Measurements from ENCODE around the gene RPL6. TPM values are rescaled to one million over a fixed set of nuclear protein-coding genes. Genes with fewer than 3 reads are reported as not detected.
A peak's percentile ranks its signal among the peaks of the same experiment; 100 is the strongest.

Gene RPL6
- total and polyA plus RNA-seq, 5 experiments from 2014 or later, result 646 to 1,523 (median 758) TPM

- POLR2A ChIA-PET, result no interaction called here
- Mint-ChIP-seq H3K9me3 (no peaks in the 10 kb centered on the region), H3K27ac (no peak overlapping the region), H3K4me1 (peaks cover 7 to 23% (median 16%) of the 10 kb centered on the region in 4 donors), H3K36me3 (peaks cover 0 to 2% (median 0%) of the 10 kb centered on the region in 3 donors), H3K4me3 (no peak overlapping the region), H3K27me3 (no peaks in the 10 kb centered on the region)
- DNase-seq (no peak), ATAC-seq (no peak)
These were observed 41.4 kb downstream of the RPL6 start for GRCh38 chr12:112367965-112368364.

GRCh38 chr12:112362310-112362709 is 47.1 kb downstream of the RPL6 start:
- Mint-ChIP-seq H3K27me3 (no peaks in the 10 kb centered on the region), H3K36me3 (no peaks in the 10 kb centered on the region), H3K4me3 (no peak overlapping the region), H3K9me3 (no peaks in the 10 kb centered on the region), H3K27ac (no peak overlapping the region), H3K4me1 (peaks cover 3 to 16% (median 14%) of the 10 kb centered on the region in 4 donors)
- POLR2A ChIA-PET, result no interaction called here
- ATAC-seq (no peak), DNase-seq (no peak)

DNA sequence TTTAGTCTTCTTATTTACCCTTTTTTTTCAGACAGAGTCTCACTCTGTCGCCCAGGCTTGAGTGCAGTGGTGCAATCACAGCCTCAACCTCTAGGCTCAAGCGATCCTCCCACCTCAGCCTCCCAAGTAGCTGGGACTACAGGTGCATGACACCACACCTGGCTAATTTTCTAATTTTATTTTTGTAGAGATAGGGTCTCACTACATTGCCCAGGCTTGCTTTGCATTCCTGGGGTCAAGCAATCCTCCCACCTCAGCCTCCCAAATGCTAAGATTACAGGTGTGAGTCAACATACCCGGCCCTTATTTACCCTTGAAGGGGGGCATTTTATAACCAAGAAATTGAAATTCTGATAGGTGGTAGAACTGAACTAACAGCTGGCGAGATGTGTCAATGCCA is 48.1 kb downstream of the RPL6 start:
- H3K9me3 Mint-ChIP-seq, result no peaks in the 10 kb centered on the region
- H3K4me3 Mint-ChIP-seq, result no peak overlapping the region
- H3K27ac Mint-ChIP-seq, result no peak overlapping the region
- no peaks in the 10 kb centered on the region for H3K36me3 Mint-ChIP-seq
- POLR2A ChIA-PET, result no interaction called here
- DNase-seq (no peak), ATAC-seq (no peak)
- peaks cover 4 to 23% (median 20%) of the 10 kb centered on the region in 4 donors for H3K4me1 Mint-ChIP-seq
- H3K27me3 Mint-ChIP-seq, result no peaks in the 10 kb centered on the region

GRCh38 chr12:112359290-112359689 is 50.1 kb downstream of the RPL6 start:
- DNase-seq (no peak), ATAC-seq (no peak)
- Mint-ChIP-seq H3K4me3 (no peak overlapping the region), H3K9me3 (no peaks in the 10 kb centered on the region), H3K4me1 (peaks cover 7 to 32% (median 27%) of the 10 kb centered on the region in 4 donors), H3K27ac (no peak overlapping the region), H3K27me3 (no peaks in the 10 kb centered on the region), H3K36me3 (peaks cover 0 to 1% (median 0%) of the 10 kb centered on the region in 3 donors)
- POLR2A ChIA-PET, result no interaction called here

DNA sequence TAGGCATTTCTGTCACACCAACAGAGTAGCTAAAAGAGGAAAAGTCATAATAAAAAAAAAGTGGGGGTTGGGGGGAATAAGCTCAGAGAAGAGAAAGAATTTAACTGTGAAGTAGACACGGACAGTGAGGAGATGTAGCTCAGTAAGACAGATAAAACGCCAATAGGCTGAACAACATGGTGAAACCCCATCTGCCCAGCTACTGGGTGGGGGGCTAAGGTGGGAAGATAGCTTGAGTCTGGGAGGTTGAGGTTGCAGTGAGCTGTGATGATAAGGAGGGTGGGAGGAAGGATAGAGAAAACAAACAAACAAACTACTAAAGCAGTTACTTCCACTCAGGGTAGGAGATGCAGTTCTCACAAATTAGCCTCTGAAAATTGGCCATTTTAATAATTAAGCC is 52.2 kb downstream of the RPL6 start:
- POLR2A ChIA-PET, result no interaction called here
- Mint-ChIP-seq H3K36me3 (peaks cover 0 to 1% (median 0%) of the 10 kb centered on the region in 3 donors), H3K4me3 (no peak overlapping the region), H3K27me3 (no peaks in the 10 kb centered on the region), H3K9me3 (no peaks in the 10 kb centered on the region), H3K4me1 (peaks cover 8 to 45% (median 37%) of the 10 kb centered on the region in 4 donors), H3K27ac (peak overlapping the region in 2 of 10 donors; percentile 40 to 44)
- ATAC-seq (no peak), DNase-seq (no peak)

Other genes with a start within 250 kb of the RPL6 start
- gene HECTD4, start 27.2 kb downstream of the RPL6 start, total RNA-seq, result 10 to 100 TPM; 47.6 to 60.1 TPM
- gene HECTD4, start 27.2 kb downstream of the RPL6 start, polyA plus RNA-seq, result 1 to 10 TPM; 1.8 to 4.5 (median 2.5) TPM
- 10 to 100 TPM; 46.2 to 48.0 TPM for gene PTPN11, start 9.3 kb upstream of the RPL6 start, total RNA-seq
- 10 to 100 TPM; 70.2 to 75.8 (median 70.7) TPM for gene PTPN11, start 9.3 kb upstream of the RPL6 start, polyA plus RNA-seq

Measured in naive thymus-derived CD8-positive, alpha-beta T cell (primary cell).